ENCODE measurements around the gene STMN1. TPM values are rescaled to one million over a fixed set of nuclear protein-coding genes. Genes with fewer than 3 reads are reported as not detected.

The STMN1 gene
- total RNA-seq, 2 donors from 2014 or later: 6.3 to 11.4 TPM

DNA sequence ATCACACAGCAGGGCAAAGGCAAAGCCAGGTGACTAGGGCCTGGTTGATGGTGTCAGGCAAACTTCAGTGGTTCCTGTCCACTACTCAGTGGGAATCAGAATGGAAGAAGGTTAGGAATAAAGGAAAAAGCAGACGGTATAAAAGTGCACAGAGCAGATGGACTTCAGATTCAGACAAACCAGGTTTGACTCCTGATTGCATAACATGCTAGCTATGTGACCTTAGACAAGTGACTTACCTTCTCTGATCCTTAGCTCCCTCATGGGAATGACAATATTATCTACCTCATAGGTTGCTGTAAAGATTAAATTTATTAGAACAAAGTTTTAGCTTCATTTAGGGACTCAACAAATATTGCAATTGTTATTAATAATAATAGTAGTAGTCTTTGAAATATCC lies 35.6 kb downstream of the STMN1 start:
- Histone ChIP-seq H3K27ac (peak overlapping the region in 3 of 4 donors; percentile 68 to 84 (median 82)), H3K9me3 (no peaks in the 10 kb centered on the region), H3K27me3 (no peaks in the 10 kb centered on the region), H3K4me1 (peaks cover 95% of the 10 kb centered on the region), H3K36me3 (replicated peaks in 1 of 2; ENCODE audit: insufficient read depth in 1 of 2, low read depth in 2 of 2) (no peaks in the 10 kb centered on the region), H3K4me3 (no peak overlapping the region)
- WGBS, 2 donors: 10 to 39% methylated on average over 1 of the region's 1 CpG
- DNase-seq (no peak), ATAC-seq (no peak)
- intact Hi-C loops (cut with DNase I): no loop called here
- TF ChIP-seq POLR2A (IDR thresholded peaks at IDR 0.05): no peak
- TF ChIP-seq, protein P1, sequence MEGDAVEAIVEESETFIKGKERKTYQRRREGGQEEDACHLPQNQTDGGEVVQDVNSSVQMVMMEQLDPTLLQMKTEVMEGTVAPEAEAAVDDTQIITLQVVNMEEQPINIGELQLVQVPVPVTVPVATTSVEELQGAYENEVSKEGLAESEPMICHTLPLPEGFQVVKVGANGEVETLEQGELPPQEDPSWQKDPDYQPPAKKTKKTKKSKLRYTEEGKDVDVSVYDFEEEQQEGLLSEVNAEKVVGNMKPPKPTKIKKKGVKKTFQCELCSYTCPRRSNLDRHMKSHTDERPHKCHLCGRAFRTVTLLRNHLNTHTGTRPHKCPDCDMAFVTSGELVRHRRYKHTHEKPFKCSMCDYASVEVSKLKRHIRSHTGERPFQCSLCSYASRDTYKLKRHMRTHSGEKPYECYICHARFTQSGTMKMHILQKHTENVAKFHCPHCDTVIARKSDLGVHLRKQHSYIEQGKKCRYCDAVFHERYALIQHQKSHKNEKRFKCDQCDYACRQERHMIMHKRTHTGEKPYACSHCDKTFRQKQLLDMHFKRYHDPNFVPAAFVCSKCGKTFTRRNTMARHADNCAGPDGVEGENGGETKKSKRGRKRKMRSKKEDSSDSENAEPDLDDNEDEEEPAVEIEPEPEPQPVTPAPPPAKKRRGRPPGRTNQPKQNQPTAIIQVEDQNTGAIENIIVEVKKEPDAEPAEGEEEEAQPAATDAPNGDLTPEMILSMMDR (IDR thresholded peaks at IDR 0.05): no peak

- H3K27ac ChIP-seq: peak overlapping the region in 3 of 4 donors; percentile 44 to 68 (median 49)
- no peak for DNase-seq
- WGBS, 2 donors: 58 to 68% methylated on average over 3 to 6 of the region's 6 CpGs
These were observed 36.2 kb downstream of the STMN1 start for GRCh38 chr1:25869909-25870606.

GRCh38 chr1:25867210-25867991 lies 38.8 kb downstream of the STMN1 start:
- H3K27me3 ChIP-seq: no peaks in the 10 kb centered on the region
- WGBS, 2 donors: 20 to 22% methylated on average over 9 of the region's 9 CpGs
- peak overlapping the region; percentile 82 to 89 (median 87) for H3K27ac ChIP-seq
- peaks cover 66% of the 10 kb centered on the region for H3K4me1 ChIP-seq
- no peak overlapping the region for H3K4me3 ChIP-seq
- DNase-seq: peak; percentile 62 to 79 (median 70)
- no peaks in the 10 kb centered on the region for H3K36me3 ChIP-seq (replicated peaks in 1 of 2; ENCODE audit: insufficient read depth in 1 of 2, low read depth in 2 of 2)
- intact Hi-C loops (cut with DNase I): no loop called here
- TF ChIP-seq, protein P1 (IDR thresholded peaks at IDR 0.05): peak in 4 of 7 experiments; percentile 9 to 28 (median 22)
- peak in 2 of 3 donors; percentile 51 to 54 for TF ChIP-seq POLR2A (IDR thresholded peaks at IDR 0.05)
- H3K9me3 ChIP-seq: no peaks in the 10 kb centered on the region
- peak; percentile 81 for ATAC-seq

More at GRCh38 chr1:25869909-25870606, 36.2 kb downstream of the STMN1 start:
- Histone ChIP-seq H3K4me3 (no peak overlapping the region), H3K4me1 (peaks cover 91% of the 10 kb centered on the region), H3K9me3 (no peaks in the 10 kb centered on the region), H3K27me3 (no peaks in the 10 kb centered on the region), H3K36me3 (replicated peaks in 1 of 2; ENCODE audit: insufficient read depth in 1 of 2, low read depth in 2 of 2) (no peaks in the 10 kb centered on the region)
- intact Hi-C loops (cut with DNase I): no loop called here
- no peak for ATAC-seq
- TF ChIP-seq, protein P1 (IDR thresholded peaks at IDR 0.05): no peak
- TF ChIP-seq POLR2A (IDR thresholded peaks at IDR 0.05): no peak

GRCh38 chr1:25866288-25866687 lies 39.9 kb downstream of the STMN1 start:
- Histone ChIP-seq H3K4me3 (no peak overlapping the region), H3K9me3 (no peaks in the 10 kb centered on the region), H3K27ac (peak overlapping the region in 3 of 4 donors; percentile 86 to 89 (median 88)), H3K36me3 (replicated peaks in 1 of 2; ENCODE audit: insufficient read depth in 1 of 2, low read depth in 2 of 2) (no peaks in the 10 kb centered on the region), H3K27me3 (no peaks in the 10 kb centered on the region), H3K4me1 (peaks cover 55% of the 10 kb centered on the region)
- intact Hi-C loops (cut with DNase I): no loop called here
- no peak for ATAC-seq
- 22 to 55% methylated on average over 1 of the region's 1 CpG for WGBS, 2 donors
- no peak for TF ChIP-seq POLR2A (IDR thresholded peaks at IDR 0.05)
- no peak for DNase-seq

DNA sequence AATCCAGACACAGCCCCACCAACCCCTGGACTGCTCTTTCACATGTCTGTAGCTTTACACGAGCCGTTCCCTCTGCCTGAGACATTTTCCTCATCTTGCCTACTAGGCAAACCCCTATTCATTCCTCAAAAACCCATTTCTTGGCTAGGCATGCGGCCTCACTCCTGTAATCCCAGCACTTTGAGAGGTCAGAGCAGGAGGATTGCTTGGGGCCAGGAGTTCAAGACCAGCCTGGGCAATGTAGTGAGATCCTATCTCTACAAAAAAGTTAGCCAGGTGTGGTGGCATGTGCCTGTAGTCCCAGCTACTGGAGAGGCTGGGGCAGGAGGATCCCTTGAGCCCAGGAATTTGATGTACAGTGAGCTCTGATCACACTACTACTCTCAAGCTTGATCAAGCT lies 41.8 kb downstream of the STMN1 start:
- H3K27ac ChIP-seq: no peak overlapping the region
- peaks cover 44% of the 10 kb centered on the region for H3K4me1 ChIP-seq
- no peak for DNase-seq
- intact Hi-C loops (cut with DNase I): no loop called here
- ATAC-seq: no peak
- no peaks in the 10 kb centered on the region for H3K27me3 ChIP-seq
- no peaks in the 10 kb centered on the region for H3K9me3 ChIP-seq
- no peak for TF ChIP-seq POLR2A (IDR thresholded peaks at IDR 0.05)
- TF ChIP-seq, protein P1 (IDR thresholded peaks at IDR 0.05): no peak
- WGBS, 2 donors: 90 to 95% methylated on average over 3 of the region's 3 CpGs
- H3K36me3 ChIP-seq (replicated peaks in 1 of 2; ENCODE audit: insufficient read depth in 1 of 2, low read depth in 2 of 2): no peaks in the 10 kb centered on the region
- H3K4me3 ChIP-seq: no peak overlapping the region
